ENCODE data around the gene MACROH2A1.

GRCh38 chr5:135429301-135430134, 30.5 kb upstream of the MACROH2A1 start:
- TF ChIP-seq, protein P1, sequence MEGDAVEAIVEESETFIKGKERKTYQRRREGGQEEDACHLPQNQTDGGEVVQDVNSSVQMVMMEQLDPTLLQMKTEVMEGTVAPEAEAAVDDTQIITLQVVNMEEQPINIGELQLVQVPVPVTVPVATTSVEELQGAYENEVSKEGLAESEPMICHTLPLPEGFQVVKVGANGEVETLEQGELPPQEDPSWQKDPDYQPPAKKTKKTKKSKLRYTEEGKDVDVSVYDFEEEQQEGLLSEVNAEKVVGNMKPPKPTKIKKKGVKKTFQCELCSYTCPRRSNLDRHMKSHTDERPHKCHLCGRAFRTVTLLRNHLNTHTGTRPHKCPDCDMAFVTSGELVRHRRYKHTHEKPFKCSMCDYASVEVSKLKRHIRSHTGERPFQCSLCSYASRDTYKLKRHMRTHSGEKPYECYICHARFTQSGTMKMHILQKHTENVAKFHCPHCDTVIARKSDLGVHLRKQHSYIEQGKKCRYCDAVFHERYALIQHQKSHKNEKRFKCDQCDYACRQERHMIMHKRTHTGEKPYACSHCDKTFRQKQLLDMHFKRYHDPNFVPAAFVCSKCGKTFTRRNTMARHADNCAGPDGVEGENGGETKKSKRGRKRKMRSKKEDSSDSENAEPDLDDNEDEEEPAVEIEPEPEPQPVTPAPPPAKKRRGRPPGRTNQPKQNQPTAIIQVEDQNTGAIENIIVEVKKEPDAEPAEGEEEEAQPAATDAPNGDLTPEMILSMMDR (IDR thresholded peaks at IDR 0.05; ENCODE audit: low read length): no peak
- TF ChIP-seq EZH2 (optimal IDR thresholded peaks at IDR 0.05; ENCODE audit: low read depth, low read length): no peak
- TF ChIP-seq EZH2phosphoT487 (IDR thresholded peaks at IDR 0.05; ENCODE audit: low read length): no peak
